Neural cell (in vitro differentiated cells): ENCODE results near the gene ZC3H4. TPM values are rescaled to one million over a fixed set of nuclear protein-coding genes. Genes with fewer than 3 reads are reported as not detected.

ENCODE experiments used
- H2AFZ ChIP-seq: fragments of 200-600, 300-800 bp; sonication (generic), shearing (Covaris generic); 2 replicates; pipeline ENCODE4 v1.6.0; 2014; ENCODE audit warnings: low read depth, mild to moderate bottlenecking, antibody characterized with exemption, low read length, moderate library complexity
- H3F3A ChIP-seq: fragments of 200-600 bp; shearing (Covaris generic); 2 replicates; pipeline ENCODE4 v1.6.1; 2016; ENCODE audit warnings: mild to moderate bottlenecking, moderate library complexity, mixed read lengths, antibody characterized with exemption, low read length; ENCODE audit not compliant: insufficient read depth, poor library complexity, severe bottlenecking
- H3K27ac ChIP-seq: fragments of 200-600, 300-800 bp; sonication (generic), shearing (Covaris generic); 2 replicates; pipeline ENCODE4 v1.5.1; 2014; ENCODE audit warnings: mild to moderate bottlenecking, low read length, moderate library complexity
- H3K27me3 ChIP-seq: fragments of 300-800, 200-600 bp; sonication (generic), shearing (Covaris generic); 2 replicates; pipeline ENCODE4 v1.6.0; 2014; ENCODE audit warnings: mild to moderate bottlenecking, low read depth, low read length, moderate library complexity; ENCODE audit not compliant: insufficient read depth
- H3K36me3 ChIP-seq: fragments of 300-800, 200-600 bp; sonication (generic), shearing (Covaris generic); 2 replicates; pipeline ENCODE4 v1.5.1; 2014; ENCODE audit warnings: mild to moderate bottlenecking, antibody characterized with exemption, low read length, moderate library complexity; ENCODE audit not compliant: insufficient read depth
- H3K4me2 ChIP-seq: fragments of 300-800, 200-600 bp; sonication (generic), shearing (Covaris generic); 2 replicates; pipeline ENCODE4 v1.6.0; 2014; ENCODE audit warnings: mild to moderate bottlenecking, low read length
- H3K4me3 ChIP-seq: fragments of 300-800, 200-600 bp; sonication (generic), shearing (Covaris generic); 2 replicates; pipeline ENCODE4 v1.5.1; 2014; ENCODE audit warnings: mild to moderate bottlenecking, low read length, moderate library complexity
- H3K79me2 ChIP-seq: fragments of 200-600 bp; shearing (Covaris generic); replicated peaks from 2 replicates; pipeline ENCODE4 v1.6.0; 2014; ENCODE audit warnings: mild to moderate bottlenecking, low read length, moderate library complexity; ENCODE audit not compliant: insufficient read depth
- H3K9ac ChIP-seq: fragments of 300-800, 200-600 bp; sonication (generic), shearing (Covaris generic); 2 replicates; pipeline ENCODE4 v1.6.1; 2016; ENCODE audit warnings: mild to moderate bottlenecking, low read length, mixed read lengths
- H3K9me2 ChIP-seq: fragments of 200-600 bp; shearing (Covaris generic); 2 replicates; pipeline ENCODE4 v1.6.1; 2016; ENCODE audit warnings: mild to moderate bottlenecking, low read length, mixed read lengths; ENCODE audit not compliant: insufficient read depth
- H3K9me3 ChIP-seq: fragments of 200-600, 300-800 bp; sonication (generic), shearing (Covaris generic); 2 replicates; pipeline ENCODE4 v1.6.1; 2016; ENCODE audit warnings: mild to moderate bottlenecking, mixed run types, low read length, moderate library complexity, mixed read lengths
- H4K20me1 ChIP-seq: fragments of 200-600 bp; shearing (Covaris generic); 2 replicates; pipeline ENCODE4 v1.6.1; 2016; ENCODE audit warnings: mild to moderate bottlenecking, mixed run types; ENCODE audit not compliant: insufficient read depth
- CTCF ChIP-seq: fragments of 450-650 bp; IDR thresholded peaks from 2 replicates; pipeline ENCODE4 v1.5.1; 2014; ENCODE audit warnings: antibody characterized with exemption, mild to moderate bottlenecking, moderate library complexity; ENCODE audit not compliant: poor library complexity, severe bottlenecking
- EP300 ChIP-seq: fragments of 450-650 bp; conservative IDR thresholded peaks from 2 replicates; pipeline ENCODE4 v1.6.1; 2014; ENCODE audit warnings: antibody characterized with exemption, mild to moderate bottlenecking, moderate library complexity; ENCODE audit not compliant: poor library complexity, severe bottlenecking
- EZH2 ChIP-seq: fragments of 200-600, 300-800 bp; shearing (Covaris generic), sonication (generic); IDR thresholded peaks from 2 replicates; pipeline ENCODE4 v1.6.1; 2014; ENCODE audit warnings: antibody characterized with exemption, low read length, borderline replicate concordance, mild to moderate bottlenecking; ENCODE audit not compliant: insufficient read depth, poor library complexity, severe bottlenecking
- MXI1 ChIP-seq: fragments of 450-650 bp; conservative IDR thresholded peaks from 2 replicates; pipeline ENCODE4 v1.6.1; 2014; ENCODE audit warnings: antibody characterized with exemption, mild to moderate bottlenecking; ENCODE audit not compliant: poor library complexity, severe bottlenecking
- POLR2AphosphoS5 ChIP-seq: IDR thresholded peaks from 2 replicates; pipeline ENCODE4 v1.6.1; 2012
- RAD21 ChIP-seq: fragments of 450-650 bp; conservative IDR thresholded peaks from 2 replicates; pipeline ENCODE4 v1.6.1; 2014; ENCODE audit warnings: antibody characterized with exemption, mild to moderate bottlenecking, moderate library complexity
- SMC3 ChIP-seq: fragments of 450-650 bp; conservative IDR thresholded peaks from 2 replicates; pipeline ENCODE4 v1.6.1; 2014; ENCODE audit warnings: antibody characterized with exemption, mild to moderate bottlenecking, moderate library complexity; ENCODE audit not compliant: poor library complexity
- TAF1 ChIP-seq: IDR thresholded peaks from 2 replicates; pipeline ENCODE4 v1.6.1; 2012; ENCODE audit warnings: low read depth
- polyA plus RNA-seq: library from polyadenylated mRNA; depleted of rRNA; stranded (reverse); fragments of >200 nt; gene quantifications from 2 replicates; pipeline ENCODE4 v1.2.3, GENCODE V29; 2014
- TF ChIP-seq, protein P1 (sequence below): IDR thresholded peaks from 2 replicates; pipeline ENCODE4 v1.6.1; 2012; ENCODE audit warnings: borderline replicate concordance

The ZC3H4 gene
- polyA plus RNA-seq, 1 donor from 2014 or later = 5.1 TPM

DNA sequence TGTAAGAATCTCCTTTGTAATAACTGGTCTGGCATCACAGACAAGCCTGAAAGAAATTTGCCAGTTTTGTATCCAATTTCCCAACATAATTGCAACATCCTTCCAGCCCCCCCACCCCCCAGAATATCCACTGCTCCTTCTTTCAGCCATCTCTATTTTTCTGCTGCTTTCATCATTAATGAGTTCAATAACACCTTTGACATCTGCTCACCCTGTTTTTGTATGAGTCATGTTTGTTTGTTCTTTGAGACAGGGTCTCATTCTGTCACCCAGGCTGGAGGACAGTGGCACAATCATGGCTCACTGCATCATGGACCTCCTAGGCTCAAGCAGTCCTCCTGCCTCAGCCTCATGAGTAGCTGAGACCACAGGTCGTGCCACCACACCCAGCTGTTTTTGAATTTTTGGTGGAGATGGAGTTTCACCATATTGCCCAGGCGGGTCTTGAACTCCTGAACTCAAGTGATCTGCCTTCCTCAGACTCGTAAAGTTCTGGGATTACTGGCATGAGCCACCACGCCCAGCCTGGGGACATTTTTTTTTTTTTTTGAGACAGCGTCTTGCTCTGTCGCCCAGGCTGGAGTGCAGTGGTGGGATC, 7.0 kb upstream of the ZC3H4 start:
- no peaks in the 10 kb centered on the region for H3K9me3 ChIP-seq
- no peak overlapping the region for H3K4me2 ChIP-seq
- no peak overlapping the region for H3K27ac ChIP-seq
- TF ChIP-seq POLR2AphosphoS5 (no peak), EP300 (no peak), CTCF (no peak), TAF1 (no peak), RAD21 (no peak), SMC3 (no peak), MXI1 (no peak), EZH2 (no peak)
- TF ChIP-seq, protein P1, sequence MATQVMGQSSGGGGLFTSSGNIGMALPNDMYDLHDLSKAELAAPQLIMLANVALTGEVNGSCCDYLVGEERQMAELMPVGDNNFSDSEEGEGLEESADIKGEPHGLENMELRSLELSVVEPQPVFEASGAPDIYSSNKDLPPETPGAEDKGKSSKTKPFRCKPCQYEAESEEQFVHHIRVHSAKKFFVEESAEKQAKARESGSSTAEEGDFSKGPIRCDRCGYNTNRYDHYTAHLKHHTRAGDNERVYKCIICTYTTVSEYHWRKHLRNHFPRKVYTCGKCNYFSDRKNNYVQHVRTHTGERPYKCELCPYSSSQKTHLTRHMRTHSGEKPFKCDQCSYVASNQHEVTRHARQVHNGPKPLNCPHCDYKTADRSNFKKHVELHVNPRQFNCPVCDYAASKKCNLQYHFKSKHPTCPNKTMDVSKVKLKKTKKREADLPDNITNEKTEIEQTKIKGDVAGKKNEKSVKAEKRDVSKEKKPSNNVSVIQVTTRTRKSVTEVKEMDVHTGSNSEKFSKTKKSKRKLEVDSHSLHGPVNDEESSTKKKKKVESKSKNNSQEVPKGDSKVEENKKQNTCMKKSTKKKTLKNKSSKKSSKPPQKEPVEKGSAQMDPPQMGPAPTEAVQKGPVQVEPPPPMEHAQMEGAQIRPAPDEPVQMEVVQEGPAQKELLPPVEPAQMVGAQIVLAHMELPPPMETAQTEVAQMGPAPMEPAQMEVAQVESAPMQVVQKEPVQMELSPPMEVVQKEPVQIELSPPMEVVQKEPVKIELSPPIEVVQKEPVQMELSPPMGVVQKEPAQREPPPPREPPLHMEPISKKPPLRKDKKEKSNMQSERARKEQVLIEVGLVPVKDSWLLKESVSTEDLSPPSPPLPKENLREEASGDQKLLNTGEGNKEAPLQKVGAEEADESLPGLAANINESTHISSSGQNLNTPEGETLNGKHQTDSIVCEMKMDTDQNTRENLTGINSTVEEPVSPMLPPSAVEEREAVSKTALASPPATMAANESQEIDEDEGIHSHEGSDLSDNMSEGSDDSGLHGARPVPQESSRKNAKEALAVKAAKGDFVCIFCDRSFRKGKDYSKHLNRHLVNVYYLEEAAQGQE = no peak
- H3K9me2 ChIP-seq = no peaks in the 10 kb centered on the region
- H4K20me1 ChIP-seq = no peaks in the 10 kb centered on the region
- H3K36me3 ChIP-seq = no peaks in the 10 kb centered on the region
- no peak overlapping the region for H3K9ac ChIP-seq
- no peaks in the 10 kb centered on the region for H3K79me2 ChIP-seq
- no peak overlapping the region for H2AFZ ChIP-seq
- no peaks in the 10 kb centered on the region for H3K27me3 ChIP-seq
- no peaks in the 10 kb centered on the region for H3F3A ChIP-seq
- H3K4me3 ChIP-seq = no peak overlapping the region

DNA sequence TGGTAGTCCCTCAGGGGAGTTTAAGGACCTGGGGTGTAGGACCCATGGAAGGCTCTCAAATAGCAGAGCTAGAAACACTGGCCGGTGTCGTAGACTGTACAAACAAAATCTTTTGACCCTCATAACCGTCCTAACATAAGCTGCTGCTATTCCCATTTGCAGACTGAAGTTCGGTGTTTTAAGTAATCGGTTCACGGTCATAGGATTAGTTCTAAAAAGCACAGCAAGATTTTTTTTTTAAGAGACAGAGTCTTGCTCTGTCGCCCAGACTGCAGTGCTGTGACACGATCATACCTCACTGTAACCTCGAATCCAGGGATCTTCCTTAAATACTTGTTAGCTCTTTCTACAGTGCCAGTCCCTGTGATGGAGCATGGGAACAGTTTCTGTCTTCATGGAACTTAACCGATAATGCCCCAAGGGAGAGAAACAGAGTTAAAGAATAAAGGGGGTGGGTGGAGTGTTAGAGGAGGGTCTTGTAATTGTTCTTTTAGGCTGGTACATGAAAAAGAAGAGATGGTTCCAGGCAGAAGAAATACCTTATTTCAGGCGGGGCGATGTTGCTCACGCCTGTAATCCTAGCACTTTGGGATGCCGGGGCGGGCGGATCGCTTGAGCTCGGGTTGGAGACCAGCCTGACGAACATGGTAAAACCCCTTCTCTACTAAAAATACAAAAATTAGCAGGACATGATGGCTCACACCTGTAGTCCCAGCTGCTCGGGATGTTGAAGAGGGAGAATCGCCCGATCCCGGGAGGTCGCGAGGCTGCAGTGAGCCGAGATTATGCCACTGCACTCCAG, 475 bp upstream of the ZC3H4 start:
- H2AFZ ChIP-seq = peak overlapping the region; percentile 25
- TF ChIP-seq RAD21 (no peak), CTCF (no peak), EP300 (no peak), MXI1 (no peak), TAF1 (no peak), POLR2AphosphoS5 (no peak), SMC3 (no peak), EZH2 (no peak)
- TF ChIP-seq, protein P1 = no peak
- H3K27ac ChIP-seq = peak overlapping the region; percentile 100
- peaks cover 25% of the 10 kb centered on the region for H3K79me2 ChIP-seq
- no peaks in the 10 kb centered on the region for H3K9me2 ChIP-seq
- H3K4me3 ChIP-seq = peak overlapping the region; percentile 90
- H3F3A ChIP-seq = peaks cover 6% of the 10 kb centered on the region
- no peaks in the 10 kb centered on the region for H4K20me1 ChIP-seq
- peak overlapping the region; percentile 23 for H3K4me2 ChIP-seq
- H3K9ac ChIP-seq = peak overlapping the region; percentile 100
- H3K27me3 ChIP-seq = no peaks in the 10 kb centered on the region
- H3K9me3 ChIP-seq = no peaks in the 10 kb centered on the region
- H3K36me3 ChIP-seq = no peaks in the 10 kb centered on the region
